GM18909 (cell line): ENCODE measurements around the gene HCFC1.

Experiments
- ATAC-seq: cut with Tn5 transposase; IDR thresholded peaks from one replicate; pipeline ENCODE4 v1.9.1; 2021; ENCODE audit warnings: mild to moderate bottlenecking; ENCODE audit not compliant: unreplicated experiment, poor library complexity

Gene HCFC1

GRCh38 chrX:153944800-153945150 is 26.8 kb downstream of the HCFC1 start:
- no peak for ATAC-seq

- ATAC-seq = no peak
Observed at GRCh38 chrX:153944140-153944799, 27.3 kb downstream of the HCFC1 start, which contains the start of gene RENBP. RENBP (minus strand) TSS chrX:153944643; CDS start chrX:153944610, 33 bp downstream.

GRCh38 chrX:153941336-153942252 is 30.0 kb downstream of the HCFC1 start:
- ATAC-seq = no peak

- no peak for ATAC-seq
Observed at GRCh38 chrX:153939573-153939972, 32.0 kb downstream of the HCFC1 start.

GRCh38 chrX:153938226-153938786 is 33.3 kb downstream of the HCFC1 start:
- no peak for ATAC-seq

- no peak for ATAC-seq
Observed at GRCh38 chrX:153937056-153937455, 34.6 kb downstream of the HCFC1 start.

GRCh38 chrX:153935326-153935851 is 36.2 kb downstream of the HCFC1 start:
- ATAC-seq = no peak

- ATAC-seq = peak; percentile 81
Observed at GRCh38 chrX:153934762-153935325, 36.8 kb downstream of the HCFC1 start, which contains the start of gene NAA10. NAA10 (minus strand) TSS chrX:153935037; CDS start chrX:153934904, 133 bp downstream.

GRCh38 chrX:153934148-153934761 is 37.4 kb downstream of the HCFC1 start:
- no peak for ATAC-seq

- no peak for ATAC-seq
Observed at GRCh38 chrX:153933748-153934147, 37.9 kb downstream of the HCFC1 start.

- ATAC-seq = no peak
Observed at GRCh38 chrX:153932220-153932915, 39.2 kb downstream of the HCFC1 start.

GRCh38 chrX:153931748-153932147 is 39.9 kb downstream of the HCFC1 start:
- no peak for ATAC-seq

GRCh38 chrX:153931151-153931550 is 40.5 kb downstream of the HCFC1 start:
- no peak for ATAC-seq

- no peak for ATAC-seq
Observed at GRCh38 chrX:153930011-153930910, 41.4 kb downstream of the HCFC1 start.

GRCh38 chrX:153929576-153929975 is 42.0 kb downstream of the HCFC1 start:
- ATAC-seq = no peak

- no peak for ATAC-seq
Observed at GRCh38 chrX:153928846-153929245, 42.8 kb downstream of the HCFC1 start.

- peak; percentile 64 for ATAC-seq
Observed at GRCh38 chrX:153927922-153928760, 43.5 kb downstream of the HCFC1 start.

GRCh38 chrX:153927672-153927921 is 44.0 kb downstream of the HCFC1 start:
- ATAC-seq = no peak
